ENCODE results near the gene KRTAP5-5.

DNA sequence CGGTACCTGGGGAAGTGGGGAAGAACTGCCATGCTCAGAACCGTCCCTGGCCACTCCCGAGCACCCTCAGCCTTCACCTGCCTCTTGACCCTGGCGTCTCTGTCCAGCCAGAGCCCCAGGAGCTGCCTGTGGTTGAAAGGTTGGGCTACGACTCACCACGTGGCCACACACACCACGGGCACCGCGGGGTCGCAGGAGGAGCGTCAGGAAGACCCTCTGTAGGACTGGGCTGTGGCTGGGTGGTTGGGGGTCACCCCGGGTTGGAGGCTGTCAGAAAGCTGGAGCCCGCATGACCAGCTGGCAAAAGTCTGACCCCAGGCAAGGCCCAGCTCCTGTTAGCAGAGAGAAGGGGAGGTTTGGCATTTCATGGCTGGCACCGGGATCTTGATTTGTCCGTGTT is 11.5 kb downstream of the KRTAP5-5 start:
- no peak for TF ChIP-seq MZF1 (CRISPR knock-in tag; IDR thresholded peaks at IDR 0.05; ENCODE audit: borderline replicate concordance)
- no peak for TF ChIP-seq SP1 (IDR thresholded peaks at IDR 0.05)
- no peak for TF ChIP-seq SP1 (CRISPR knock-in tag; IDR thresholded peaks at IDR 0.05)
- TF ChIP-seq, protein P1, sequence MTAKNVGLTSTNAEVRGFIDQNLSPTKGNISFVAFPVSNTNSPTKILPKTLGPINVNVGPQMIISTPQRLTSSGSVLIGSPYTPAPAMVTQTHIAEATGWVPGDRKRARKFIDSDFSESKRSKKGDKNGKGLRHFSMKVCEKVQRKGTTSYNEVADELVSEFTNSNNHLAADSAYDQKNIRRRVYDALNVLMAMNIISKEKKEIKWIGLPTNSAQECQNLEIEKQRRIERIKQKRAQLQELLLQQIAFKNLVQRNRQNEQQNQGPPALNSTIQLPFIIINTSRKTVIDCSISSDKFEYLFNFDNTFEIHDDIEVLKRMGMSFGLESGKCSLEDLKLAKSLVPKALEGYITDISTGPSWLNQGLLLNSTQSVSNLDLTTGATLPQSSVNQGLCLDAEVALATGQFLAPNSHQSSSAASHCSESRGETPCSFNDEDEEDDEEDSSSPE (CRISPR knock-in tag; IDR thresholded peaks at IDR 0.05) = no peak
- TF ChIP-seq, protein P2, sequence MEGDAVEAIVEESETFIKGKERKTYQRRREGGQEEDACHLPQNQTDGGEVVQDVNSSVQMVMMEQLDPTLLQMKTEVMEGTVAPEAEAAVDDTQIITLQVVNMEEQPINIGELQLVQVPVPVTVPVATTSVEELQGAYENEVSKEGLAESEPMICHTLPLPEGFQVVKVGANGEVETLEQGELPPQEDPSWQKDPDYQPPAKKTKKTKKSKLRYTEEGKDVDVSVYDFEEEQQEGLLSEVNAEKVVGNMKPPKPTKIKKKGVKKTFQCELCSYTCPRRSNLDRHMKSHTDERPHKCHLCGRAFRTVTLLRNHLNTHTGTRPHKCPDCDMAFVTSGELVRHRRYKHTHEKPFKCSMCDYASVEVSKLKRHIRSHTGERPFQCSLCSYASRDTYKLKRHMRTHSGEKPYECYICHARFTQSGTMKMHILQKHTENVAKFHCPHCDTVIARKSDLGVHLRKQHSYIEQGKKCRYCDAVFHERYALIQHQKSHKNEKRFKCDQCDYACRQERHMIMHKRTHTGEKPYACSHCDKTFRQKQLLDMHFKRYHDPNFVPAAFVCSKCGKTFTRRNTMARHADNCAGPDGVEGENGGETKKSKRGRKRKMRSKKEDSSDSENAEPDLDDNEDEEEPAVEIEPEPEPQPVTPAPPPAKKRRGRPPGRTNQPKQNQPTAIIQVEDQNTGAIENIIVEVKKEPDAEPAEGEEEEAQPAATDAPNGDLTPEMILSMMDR (CRISPR knock-in tag; IDR thresholded peaks at IDR 0.05) = no peak
